WTC11 (cell line): ENCODE results near the gene FITM2. TPM values are rescaled to one million over a fixed set of nuclear protein-coding genes. Genes with fewer than 3 reads are reported as not detected.

Source experiments
- ATAC-seq: fragments of 200-7000 bp; cut with Tn5 transposase; 2 replicates; pipeline ENCODE4 v1.10.0; 2021; ENCODE audit warnings: mild to moderate bottlenecking, moderate library complexity
- CTCF ChIA-PET: fragments of 300-600 bp; sonication (Branson Sonifier 250); formaldehyde crosslinking; loops from one replicate; lab custom pipeline; 2021; ENCODE audit warnings: antibody characterized with exemption; lab: Charles Lee
- POLR2A ChIA-PET: fragments of 350-600 bp; sonication (Branson Sonifier 250); formaldehyde crosslinking; loops from one replicate; lab custom pipeline; 2021; ENCODE audit warnings: antibody characterized with exemption; lab: Charles Lee
- DNase-seq: peaks from one replicate; pipeline ENCODE4 v3.0.0; 2021; ENCODE audit warnings: low spot score
- H3K27ac Mint-ChIP-seq: 2 replicates; pipeline ENCODE4 v1.8.0; 2021; ENCODE audit warnings: mixed read lengths
- H3K27me3 Mint-ChIP-seq: 2 replicates; pipeline ENCODE4 v1.8.0; 2021; ENCODE audit warnings: low read depth, mild to moderate bottlenecking, moderate library complexity, mixed read lengths
- H3K36me3 Mint-ChIP-seq: 2 replicates; pipeline ENCODE4 v1.8.0; 2021; ENCODE audit warnings: mixed read lengths
- H3K4me1 Mint-ChIP-seq: 2 replicates; pipeline ENCODE4 v1.8.0; 2022; ENCODE audit warnings: mixed read lengths
- H3K4me3 Mint-ChIP-seq: 2 replicates; pipeline ENCODE4 v1.8.0; 2021; ENCODE audit warnings: mild to moderate bottlenecking, moderate library complexity, mixed read lengths
- H3K9me3 Mint-ChIP-seq: 2 replicates; pipeline ENCODE4 v1.8.0; 2021; ENCODE audit warnings: mixed read lengths
- AFF4 ChIP-seq: sonication (generic); formaldehyde crosslinking; IDR thresholded peaks from 2 replicates; pipeline ENCODE4 v1.8.1; 2023; ENCODE audit warnings: mild to moderate bottlenecking, missing genetic modification reagents, borderline replicate concordance
- CDX4 ChIP-seq: fragments of 250-450 bp; sonication (Bioruptor Pico); IDR thresholded peaks from 2 replicates; pipeline ENCODE4 v1.9.0; 2021; ENCODE audit warnings: moderate library complexity, mild to moderate bottlenecking, inconsistent platforms, borderline replicate concordance
- CTCF ChIP-seq: fragments of 200-600 bp; IDR thresholded peaks from 2 replicates; pipeline ENCODE4 v1.8.0; 2022; ENCODE audit warnings: antibody characterized with exemption
- E2F4 ChIP-seq: sonication (generic); formaldehyde crosslinking; IDR thresholded peaks from 2 replicates; pipeline ENCODE4 v1.8.1; 2022; ENCODE audit warnings: low read depth, mild to moderate bottlenecking, moderate library complexity, missing genetic modification reagents, borderline replicate concordance
- ELF4 ChIP-seq: sonication (generic); formaldehyde crosslinking; IDR thresholded peaks from 2 replicates; pipeline ENCODE4 v1.8.1; 2022; ENCODE audit warnings: low read depth, mild to moderate bottlenecking, moderate library complexity, missing genetic modification reagents
- ESRRA ChIP-seq: sonication (generic); formaldehyde crosslinking; IDR thresholded peaks from 2 replicates; pipeline ENCODE4 v1.8.1; 2022; ENCODE audit warnings: mild to moderate bottlenecking, missing genetic modification reagents, borderline replicate concordance
- FOXP1 ChIP-seq: sonication (generic); formaldehyde crosslinking; IDR thresholded peaks from 2 replicates; pipeline ENCODE4 v1.8.0; 2022; ENCODE audit warnings: missing genetic modification reagents, mild to moderate bottlenecking, moderate library complexity, borderline replicate concordance
- GABPB1 ChIP-seq: sonication (generic); formaldehyde crosslinking; IDR thresholded peaks from 2 replicates; pipeline ENCODE4 v1.8.1; 2023; ENCODE audit warnings: mild to moderate bottlenecking, missing genetic modification reagents
- GRHL2 ChIP-seq: fragments of 250-450 bp; sonication (Bioruptor Pico); IDR thresholded peaks from 2 replicates; pipeline ENCODE4 v1.8.0; 2022; ENCODE audit warnings: mild to moderate bottlenecking, moderate library complexity; ENCODE audit not compliant: insufficient replicate concordance, severe bottlenecking
- HMGA2 ChIP-seq: fragments of 250-450 bp; sonication (Bioruptor Pico); IDR thresholded peaks from 2 replicates; pipeline ENCODE4 v1.4.0; 2021; ENCODE audit warnings: mild to moderate bottlenecking, moderate library complexity
- MXD4 ChIP-seq: fragments of 250-450 bp; sonication (Bioruptor Pico); IDR thresholded peaks from 2 replicates; pipeline ENCODE4 v1.8.0; 2021; ENCODE audit warnings: mild to moderate bottlenecking, moderate library complexity, borderline replicate concordance
- NFATC4 ChIP-seq: fragments of 250-450 bp; sonication (Bioruptor Pico); IDR thresholded peaks from 2 replicates; pipeline ENCODE4 v1.9.0; 2021; ENCODE audit warnings: mild to moderate bottlenecking
- NR2C2 ChIP-seq: sonication (generic); formaldehyde crosslinking; IDR thresholded peaks from 2 replicates; pipeline ENCODE4 v1.8.0; 2022; ENCODE audit warnings: mild to moderate bottlenecking, missing genetic modification reagents
- OVOL2 ChIP-seq: fragments of 250-450 bp; sonication (Bioruptor Pico); IDR thresholded peaks from 2 replicates; pipeline ENCODE4 v1.9.0; 2021; ENCODE audit warnings: mild to moderate bottlenecking, borderline replicate concordance
- SMAD4 ChIP-seq: sonication (generic); formaldehyde crosslinking; IDR thresholded peaks from 2 replicates; pipeline ENCODE4 v1.8.0; 2022; ENCODE audit warnings: mild to moderate bottlenecking, missing genetic modification reagents
- ZBTB43 ChIP-seq: sonication (generic); formaldehyde crosslinking; IDR thresholded peaks from 2 replicates; pipeline ENCODE4 v1.8.1; 2023; ENCODE audit warnings: mild to moderate bottlenecking, missing genetic modification reagents
- ZMAT4 ChIP-seq: fragments of 250-450 bp; sonication (Bioruptor Pico); IDR thresholded peaks from 2 replicates; pipeline ENCODE4 v1.9.0; 2021; ENCODE audit warnings: mild to moderate bottlenecking
- ZNF138 ChIP-seq: sonication (generic); formaldehyde crosslinking; conservative IDR thresholded peaks from 2 replicates; pipeline ENCODE4 v1.8.1; 2022; ENCODE audit warnings: mild to moderate bottlenecking, moderate library complexity, missing genetic modification reagents
- ZNF219 ChIP-seq: sonication (generic); formaldehyde crosslinking; IDR thresholded peaks from 2 replicates; pipeline ENCODE4 v1.8.0; 2023; ENCODE audit warnings: missing genetic modification reagents, mild to moderate bottlenecking, borderline replicate concordance
- ZNF317 ChIP-seq: sonication (generic); formaldehyde crosslinking; IDR thresholded peaks from 2 replicates; pipeline ENCODE4 v1.8.1; 2023; ENCODE audit warnings: low read depth, mild to moderate bottlenecking, moderate library complexity, missing genetic modification reagents, borderline replicate concordance
- ZNF425 ChIP-seq: fragments of 250-450 bp; sonication (Bioruptor Pico); conservative IDR thresholded peaks from 2 replicates; pipeline ENCODE4 v1.9.0; 2021; ENCODE audit warnings: mild to moderate bottlenecking
- ZSCAN18 ChIP-seq: fragments of 250-450 bp; sonication (Bioruptor Pico); IDR thresholded peaks from 2 replicates; pipeline ENCODE4 v2.1.2; 2022; ENCODE audit warnings: mild to moderate bottlenecking, moderate library complexity
- total RNA-seq: library from RNA; stranded (reverse); gene quantifications from 3 replicates; pipeline ENCODE4 v1.2.3, GENCODE V29; 2021

The FITM2 gene
- total RNA-seq, 1 experiment from 2014 or later: 2.0 TPM

GRCh38 chr20:44335675-44336074 is 24.7 kb upstream of the FITM2 start:
- no peaks in the 10 kb centered on the region for H3K36me3 Mint-ChIP-seq
- H3K27me3 Mint-ChIP-seq: no peaks in the 10 kb centered on the region; the same call in 1 of the 2 replicates
- CTCF ChIA-PET: no interaction called here
- no peak for ATAC-seq
- POLR2A ChIA-PET: interaction anchor here (0.7 kb wide), 1 partner anchor 39 kb away, joined by 3 read pairs; no protein-coding TSS in a partner anchor
- H3K9me3 Mint-ChIP-seq: no peaks in the 10 kb centered on the region
- TF ChIP-seq OVOL2 (CRISPR knock-in tag) (no peak), ELF4 (CRISPR knock-in tag) (no peak), GRHL2 (no peak), CTCF (no peak), ZMAT4 (CRISPR knock-in tag) (no peak), ZNF138 (CRISPR knock-in tag) (no peak), E2F4 (CRISPR knock-in tag) (no peak), ZNF219 (no peak), NFATC4 (no peak), ZNF425 (CRISPR knock-in tag) (no peak), AFF4 (CRISPR knock-in tag) (no peak), ZNF317 (CRISPR knock-in tag) (no peak), HMGA2 (CRISPR knock-in tag) (no peak)
- no peak overlapping the region for H3K4me3 Mint-ChIP-seq
- peaks cover 18% of the 10 kb centered on the region for H3K4me1 Mint-ChIP-seq
- H3K27ac Mint-ChIP-seq: no peak overlapping the region
- DNase-seq: no peak

- ATAC-seq (no peak), DNase-seq (no peak)
- Mint-ChIP-seq H3K4me3 (no peak overlapping the region), H3K9me3 (no peaks in the 10 kb centered on the region), H3K4me1 (peaks cover 20% of the 10 kb centered on the region), H3K27me3 (no peaks in the 10 kb centered on the region; the same call in 1 of the 2 replicates), H3K27ac (no peak overlapping the region), H3K36me3 (no peaks in the 10 kb centered on the region)
- CTCF ChIA-PET: no interaction called here
- POLR2A ChIA-PET: no interaction called here
- no peak for TF ChIP-seq CDX4 (CRISPR knock-in tag)
- no peak for TF ChIP-seq FOXP1
- no peak for TF ChIP-seq ZSCAN18 (CRISPR knock-in tag)
- TF ChIP-seq ZNF138 (CRISPR knock-in tag): no peak
- no peak for TF ChIP-seq GABPB1 (CRISPR knock-in tag)
- TF ChIP-seq NR2C2 (CRISPR knock-in tag): no peak
- TF ChIP-seq SMAD4: no peak
- no peak for TF ChIP-seq OVOL2 (CRISPR knock-in tag)
- no peak for TF ChIP-seq MXD4
- TF ChIP-seq ESRRA: no peak
- no peak for TF ChIP-seq ZBTB43 (CRISPR knock-in tag)
These were observed 23.7 kb upstream of the FITM2 start for GRCh38 chr20:44334709-44335108.
